Right ventricle myocardium superior (tissue), 1 donor: ENCODE measurements around the gene DGKI. TPM values are rescaled to one million over a fixed set of nuclear protein-coding genes. Genes with fewer than 3 reads are reported as not detected.

Source experiments
- ATAC-seq: fragments of 200-7000 bp; cut with Tn5 transposase; one replicate; pipeline ENCODE4 v1.9.1; 2020; ENCODE audit warnings: mild to moderate bottlenecking; ENCODE audit not compliant: poor library complexity
- DNase-seq: peaks from one replicate; pipeline ENCODE4 v3.0.0-alpha.2; 2020
- intact Hi-C: fragments of 100-400 bp; cut with DNase I; formaldehyde crosslinking; loops from one replicate; pipeline ENCODE4 v1.11.2; 2022
- total RNA-seq: library from RNA; stranded (reverse); fragmentation: NEBNext Ultra II Directional; extraction: Animal tissue kit (Norgen Biotek cat#: 25700); gene quantifications from one replicate; pipeline ENCODE4 v1.2.1, GENCODE V29; 2021
- donor health status: DM: no; HTN: yes; CAD: no; lungs with severe emphysema.

Gene DGKI
- total RNA-seq, 1 donor from 2014 or later: 1.4 TPM

DNA sequence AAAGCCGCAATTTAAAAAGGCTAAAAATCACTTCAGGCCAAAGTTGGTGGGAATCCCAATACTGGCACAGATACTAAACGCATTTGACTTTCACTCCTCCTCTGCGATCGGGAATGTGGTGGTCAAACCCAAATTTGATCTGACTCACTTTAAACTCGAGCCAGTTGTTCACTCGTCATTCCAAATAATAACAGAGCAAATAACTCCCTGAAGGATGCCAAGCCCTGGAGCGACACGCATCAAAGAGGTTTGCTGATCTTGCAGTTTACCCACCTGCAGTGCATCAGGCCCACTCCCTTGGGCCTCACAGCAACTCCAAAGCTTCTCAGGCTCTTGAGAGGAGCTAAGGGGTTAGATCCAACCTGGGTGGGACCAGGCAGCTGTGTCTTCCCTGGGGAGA lies 515.4 kb downstream of the DGKI start:
- intact Hi-C loops: no loop called here
- ATAC-seq: no peak
- DNase-seq: no peak

Other genes with a start within 250 kb of the DGKI start
- 18.1 TPM for gene CREB3L2, start 155.1 kb upstream of the DGKI start, total RNA-seq
- gene AKR1D1, start 229.5 kb upstream of the DGKI start, total RNA-seq: not detected